ENCODE measurements around the gene LYPLA2.
A peak's percentile ranks its signal among the peaks of the same experiment; 100 is the strongest.
"Not testable (repeated sequence)": the region's sequence is repeated elsewhere in the genome, so short reads cannot be mapped to it uniquely, and the experiment has no call there.

The LYPLA2 gene

DNA sequence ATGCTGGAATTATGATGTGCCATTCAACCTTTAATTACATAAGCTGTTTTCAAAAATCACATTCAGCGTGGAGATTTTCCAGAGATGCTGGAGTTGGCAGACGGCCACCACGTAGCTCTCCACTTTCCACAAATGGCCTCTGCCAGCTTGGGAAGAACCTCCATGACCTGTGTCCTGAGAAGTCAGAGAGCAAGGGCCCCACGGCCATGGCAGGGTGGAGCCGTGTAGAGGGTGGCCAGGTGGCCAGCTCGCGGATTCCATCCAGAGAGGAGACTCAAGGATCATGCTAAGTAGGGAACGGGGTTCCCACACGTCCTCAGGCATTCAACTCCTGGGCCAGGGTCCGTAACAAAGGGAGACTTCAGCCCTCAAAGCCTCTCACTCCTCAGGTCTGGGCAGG, 10.9 kb downstream of the LYPLA2 start:
- no peak overlapping the region for H3K27ac Mint-ChIP-seq
- H3K36me3 Mint-ChIP-seq (ENCODE audit: low read depth) = peaks cover 31% of the 10 kb centered on the region
- peaks cover 5% of the 10 kb centered on the region for H3K4me1 Mint-ChIP-seq
- peaks cover 3% of the 10 kb centered on the region for H3K27me3 Mint-ChIP-seq (ENCODE audit: low read depth)
- H3K9me3 Mint-ChIP-seq = no peaks in the 10 kb centered on the region
- peak overlapping the region; percentile 90 to 94 (median 92) for H3K4me3 Mint-ChIP-seq
- TF ChIP-seq, protein P1, sequence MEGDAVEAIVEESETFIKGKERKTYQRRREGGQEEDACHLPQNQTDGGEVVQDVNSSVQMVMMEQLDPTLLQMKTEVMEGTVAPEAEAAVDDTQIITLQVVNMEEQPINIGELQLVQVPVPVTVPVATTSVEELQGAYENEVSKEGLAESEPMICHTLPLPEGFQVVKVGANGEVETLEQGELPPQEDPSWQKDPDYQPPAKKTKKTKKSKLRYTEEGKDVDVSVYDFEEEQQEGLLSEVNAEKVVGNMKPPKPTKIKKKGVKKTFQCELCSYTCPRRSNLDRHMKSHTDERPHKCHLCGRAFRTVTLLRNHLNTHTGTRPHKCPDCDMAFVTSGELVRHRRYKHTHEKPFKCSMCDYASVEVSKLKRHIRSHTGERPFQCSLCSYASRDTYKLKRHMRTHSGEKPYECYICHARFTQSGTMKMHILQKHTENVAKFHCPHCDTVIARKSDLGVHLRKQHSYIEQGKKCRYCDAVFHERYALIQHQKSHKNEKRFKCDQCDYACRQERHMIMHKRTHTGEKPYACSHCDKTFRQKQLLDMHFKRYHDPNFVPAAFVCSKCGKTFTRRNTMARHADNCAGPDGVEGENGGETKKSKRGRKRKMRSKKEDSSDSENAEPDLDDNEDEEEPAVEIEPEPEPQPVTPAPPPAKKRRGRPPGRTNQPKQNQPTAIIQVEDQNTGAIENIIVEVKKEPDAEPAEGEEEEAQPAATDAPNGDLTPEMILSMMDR (IDR thresholded peaks at IDR 0.05; ENCODE audit: unreplicated experiment in 3 of 3) = no peak

DNA sequence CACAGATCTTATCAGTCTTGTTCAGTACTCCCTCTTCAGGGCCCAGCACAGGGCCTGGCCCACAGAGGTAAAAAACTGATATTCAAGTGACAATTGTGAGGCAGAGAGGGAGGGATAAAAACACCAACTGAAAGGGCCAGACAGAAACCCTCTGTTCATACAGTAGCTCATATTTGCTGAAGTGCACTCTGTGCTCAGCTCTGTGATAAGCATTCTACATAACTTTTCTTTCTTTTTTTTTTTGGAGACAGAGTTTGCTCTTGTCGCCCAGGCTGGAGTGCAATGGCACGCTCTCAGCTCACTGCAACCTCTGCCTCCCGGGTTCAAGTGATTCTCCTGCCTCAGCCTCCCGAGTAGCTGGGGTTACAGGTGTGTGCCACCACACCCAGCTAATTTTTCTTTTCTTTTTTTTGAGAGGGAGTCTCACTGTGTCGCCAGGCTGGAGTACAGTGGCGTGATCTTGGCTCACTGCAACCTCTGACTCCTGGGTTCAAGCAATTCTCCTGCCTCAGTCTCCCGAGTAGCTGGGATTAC, 11.9 kb downstream of the LYPLA2 start:
- not testable (repeated sequence) for H3K27ac Mint-ChIP-seq; H3K27me3 Mint-ChIP-seq (ENCODE audit: low read depth); H3K4me1 Mint-ChIP-seq; H3K9me3 Mint-ChIP-seq
- Mint-ChIP-seq H3K36me3 (ENCODE audit: low read depth) (peaks cover 38% of the 10 kb centered on the region), H3K4me3 (peak overlapping the region; percentile 44 to 92 (median 74))

DNA sequence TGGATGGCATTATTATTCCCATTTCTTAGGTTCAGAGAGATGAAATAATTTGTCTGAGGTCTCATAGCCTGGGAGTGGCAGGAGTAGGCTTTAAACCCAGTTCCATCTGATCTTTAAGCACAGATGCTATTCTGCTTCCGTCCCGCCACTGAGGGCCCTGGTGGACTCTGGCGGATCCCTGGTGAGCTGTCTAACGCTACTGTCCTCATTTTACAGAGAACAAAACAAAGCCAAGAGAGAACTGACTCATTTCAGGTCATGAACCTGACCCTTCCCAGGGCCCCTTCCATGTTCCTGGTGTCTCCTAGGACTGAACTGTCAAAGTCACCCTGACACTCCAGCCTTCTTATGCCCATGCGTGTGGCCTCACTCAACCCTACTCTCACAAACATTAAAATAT, 12.7 kb downstream of the LYPLA2 start:
- peaks cover 3% of the 10 kb centered on the region for H3K27me3 Mint-ChIP-seq (ENCODE audit: low read depth)
- peaks cover 40% of the 10 kb centered on the region for H3K36me3 Mint-ChIP-seq (ENCODE audit: low read depth)
- H3K27ac Mint-ChIP-seq = peak overlapping the region in 1 of 3 experiments; percentile 22
- no peaks in the 10 kb centered on the region for H3K9me3 Mint-ChIP-seq
- TF ChIP-seq, protein P1 (IDR thresholded peaks at IDR 0.05; ENCODE audit: unreplicated experiment in 3 of 3) = no peak
- H3K4me3 Mint-ChIP-seq = peak overlapping the region; percentile 27 to 64 (median 43)
- peaks cover 5% of the 10 kb centered on the region for H3K4me1 Mint-ChIP-seq

GRCh38 chr1:23804183-23804835, 13.4 kb downstream of the LYPLA2 start:
- Mint-ChIP-seq H3K27me3 (ENCODE audit: low read depth) (peaks cover 3% of the 10 kb centered on the region), H3K4me3 (peak overlapping the region in 2 of 3 experiments; percentile 63 to 64), H3K36me3 (ENCODE audit: low read depth) (peaks cover 40% of the 10 kb centered on the region), H3K4me1 (peaks cover 5% of the 10 kb centered on the region), H3K9me3 (no peaks in the 10 kb centered on the region), H3K27ac (no peak overlapping the region)
- TF ChIP-seq, protein P1 (IDR thresholded peaks at IDR 0.05; ENCODE audit: unreplicated experiment in 3 of 3) = peak in 1 of 3 experiments; percentile 10

DNA sequence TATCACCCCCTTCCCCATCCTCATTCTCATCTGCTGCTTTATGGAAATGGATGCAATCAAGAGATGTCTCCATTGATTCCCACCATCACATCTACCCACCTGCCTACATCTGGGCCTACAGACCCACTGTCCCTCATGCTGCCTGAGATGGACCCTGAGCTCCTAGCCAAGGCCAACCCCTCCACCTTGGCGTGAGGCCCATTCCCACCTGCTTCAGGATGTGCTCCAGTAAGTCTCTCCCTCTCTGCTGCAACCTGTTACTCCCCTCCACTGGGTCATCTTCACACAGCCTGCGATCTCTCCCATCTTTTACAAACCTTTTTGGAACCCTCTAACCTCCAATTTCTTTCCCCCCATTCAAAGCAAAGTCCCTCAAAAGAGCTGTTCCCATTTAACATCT, 14.1 kb downstream of the LYPLA2 start:
- TF ChIP-seq, protein P1 (IDR thresholded peaks at IDR 0.05; ENCODE audit: unreplicated experiment in 3 of 3) = no peak
- Mint-ChIP-seq H3K27ac (no peak overlapping the region), H3K9me3 (no peaks in the 10 kb centered on the region)

GRCh38 chr1:23806280-23806679, 15.3 kb downstream of the LYPLA2 start:
- H3K4me1 Mint-ChIP-seq = peaks cover 1% of the 10 kb centered on the region
- H3K27me3 Mint-ChIP-seq (ENCODE audit: low read depth) = no peaks in the 10 kb centered on the region
- peak overlapping the region in 1 of 3 experiments; percentile 9 for H3K4me3 Mint-ChIP-seq
- TF ChIP-seq, protein P1 (IDR thresholded peaks at IDR 0.05; ENCODE audit: unreplicated experiment in 3 of 3) = no peak
- H3K27ac Mint-ChIP-seq = peak overlapping the region in 1 of 3 experiments; percentile 32
- peaks cover 42% of the 10 kb centered on the region for H3K36me3 Mint-ChIP-seq (ENCODE audit: low read depth)
- H3K9me3 Mint-ChIP-seq = no peaks in the 10 kb centered on the region

More for the DNA sequence above, 14.1 kb downstream of the LYPLA2 start:
- peaks cover 40% of the 10 kb centered on the region for H3K36me3 Mint-ChIP-seq (ENCODE audit: low read depth)
- H3K27me3 Mint-ChIP-seq (ENCODE audit: low read depth) = peaks cover 3% of the 10 kb centered on the region
- peak overlapping the region in 1 of 3 experiments; percentile 5 for H3K4me3 Mint-ChIP-seq
- peaks cover 5% of the 10 kb centered on the region for H3K4me1 Mint-ChIP-seq

All from nephron (organoid).